Neutrophil (primary cell): ENCODE measurements around the gene DHX34.

Experiments
- H3K27ac ChIP-seq: fragments of 200-600 bp; sonication (generic); 2 replicates; pipeline ENCODE4 v1.5.1; 2016; ENCODE audit warnings: mild to moderate bottlenecking, moderate library complexity
- H3K27me3 ChIP-seq: fragments of 200-600 bp; sonication (generic); 2 replicates; pipeline ENCODE4 v1.6.0; 2016; ENCODE audit warnings: mild to moderate bottlenecking
- H3K36me3 ChIP-seq: fragments of 200-600 bp; sonication (generic); 2 replicates; pipeline ENCODE4 v1.5.1; 2017
- H3K4me1 ChIP-seq, 2 experiments: fragments of 200-600 bp in 1 of 2; sonication (generic) in 1 of 2; 1 replicate in 1 of 2; 2 replicates in 1 of 2; pipeline versions ENCODE4 v1.5.1 to v1.6.1; 2013 to 2016; ENCODE audit warnings: low read depth in 1 of 2, low read length in 1 of 2, mild to moderate bottlenecking in 1 of 2, moderate library complexity in 1 of 2; ENCODE audit not compliant: control insufficient read depth in 1 of 2, insufficient read depth in 1 of 2
- H3K4me3 ChIP-seq, 2 experiments: fragments of 200-600 bp in 1 of 2; sonication (generic) in 1 of 2; 1 replicate in 1 of 2; 2 replicates in 1 of 2; pipeline ENCODE4 v1.5.1; 2013 to 2016; ENCODE audit warnings: low read depth in 1 of 2, low read length in 1 of 2, mild to moderate bottlenecking in 1 of 2, moderate library complexity in 1 of 2
- H3K9me3 ChIP-seq: fragments of 200-600 bp; sonication (generic); 2 replicates; pipeline ENCODE4 v1.5.1; 2016
- TF ChIP-seq, protein P1 (sequence below): fragments of 200-600 bp; sonication (generic); IDR thresholded peaks from 2 replicates; pipeline ENCODE4 v1.5.1; 2016; ENCODE audit warnings: antibody characterized with exemption

Gene DHX34

DNA sequence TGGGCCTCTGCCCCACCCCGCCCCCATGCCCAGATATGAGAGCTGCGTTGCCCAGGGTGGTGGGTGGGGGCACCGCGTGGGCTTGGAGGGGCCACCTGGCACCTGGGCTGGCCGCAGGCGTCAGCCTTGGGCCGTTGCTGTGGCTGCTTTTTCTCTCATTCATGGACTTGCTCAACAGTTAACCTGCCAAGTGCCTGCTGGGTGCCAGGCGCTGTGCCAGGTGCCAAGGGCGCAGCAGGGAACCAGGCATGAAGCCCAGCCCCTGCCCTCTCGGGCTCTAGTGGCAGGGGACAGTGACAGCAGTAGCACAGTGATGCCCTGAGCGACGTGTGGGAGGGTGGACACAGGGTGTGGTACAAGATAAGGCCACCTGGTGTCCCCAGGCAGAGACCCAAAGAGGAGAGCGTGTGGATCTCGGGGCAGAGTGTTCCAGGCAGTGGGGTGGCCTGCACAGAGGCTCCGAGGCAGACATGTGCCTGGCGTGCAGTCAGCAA is 28.1 kb downstream of the DHX34 start:
- Histone ChIP-seq H3K4me1 (peaks cover 44 to 63% of the 10 kb centered on the region in 2 experiments), H3K36me3 (peaks cover 100% of the 10 kb centered on the region), H3K9me3 (no peaks in the 10 kb centered on the region), H3K27me3 (no peaks in the 10 kb centered on the region), H3K4me3 (no peak overlapping the region), H3K27ac (peak overlapping the region; percentile 94)
- TF ChIP-seq, protein P1, sequence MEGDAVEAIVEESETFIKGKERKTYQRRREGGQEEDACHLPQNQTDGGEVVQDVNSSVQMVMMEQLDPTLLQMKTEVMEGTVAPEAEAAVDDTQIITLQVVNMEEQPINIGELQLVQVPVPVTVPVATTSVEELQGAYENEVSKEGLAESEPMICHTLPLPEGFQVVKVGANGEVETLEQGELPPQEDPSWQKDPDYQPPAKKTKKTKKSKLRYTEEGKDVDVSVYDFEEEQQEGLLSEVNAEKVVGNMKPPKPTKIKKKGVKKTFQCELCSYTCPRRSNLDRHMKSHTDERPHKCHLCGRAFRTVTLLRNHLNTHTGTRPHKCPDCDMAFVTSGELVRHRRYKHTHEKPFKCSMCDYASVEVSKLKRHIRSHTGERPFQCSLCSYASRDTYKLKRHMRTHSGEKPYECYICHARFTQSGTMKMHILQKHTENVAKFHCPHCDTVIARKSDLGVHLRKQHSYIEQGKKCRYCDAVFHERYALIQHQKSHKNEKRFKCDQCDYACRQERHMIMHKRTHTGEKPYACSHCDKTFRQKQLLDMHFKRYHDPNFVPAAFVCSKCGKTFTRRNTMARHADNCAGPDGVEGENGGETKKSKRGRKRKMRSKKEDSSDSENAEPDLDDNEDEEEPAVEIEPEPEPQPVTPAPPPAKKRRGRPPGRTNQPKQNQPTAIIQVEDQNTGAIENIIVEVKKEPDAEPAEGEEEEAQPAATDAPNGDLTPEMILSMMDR: no peak

DNA sequence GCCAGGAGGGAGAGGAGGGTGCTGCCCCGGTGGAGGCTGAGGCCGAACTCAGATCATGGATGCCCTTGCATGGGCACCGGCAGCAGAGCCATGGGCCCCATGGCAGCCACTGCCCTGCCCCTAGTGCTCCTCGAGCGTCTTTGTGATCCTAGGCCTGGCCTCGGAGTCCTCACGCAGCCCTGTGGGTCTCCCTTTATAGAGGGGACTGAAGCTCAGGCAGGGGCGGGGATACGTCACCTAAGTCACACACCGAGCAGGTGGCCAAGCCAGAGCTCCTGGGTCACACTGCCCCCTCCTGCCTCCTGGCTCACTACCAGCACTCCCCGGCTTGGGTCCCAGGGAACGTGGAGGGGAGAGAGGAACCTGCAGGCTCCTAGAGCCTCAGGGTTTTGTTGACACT is 28.7 kb downstream of the DHX34 start:
- peak overlapping the region; percentile 94 for H3K27ac ChIP-seq
- H3K27me3 ChIP-seq: no peaks in the 10 kb centered on the region
- H3K4me1 ChIP-seq: peaks cover 49 to 63% of the 10 kb centered on the region in 2 experiments
- peaks cover 100% of the 10 kb centered on the region for H3K36me3 ChIP-seq
- no peaks in the 10 kb centered on the region for H3K9me3 ChIP-seq
- H3K4me3 ChIP-seq: no peak overlapping the region
- TF ChIP-seq, protein P1: no peak

DNA sequence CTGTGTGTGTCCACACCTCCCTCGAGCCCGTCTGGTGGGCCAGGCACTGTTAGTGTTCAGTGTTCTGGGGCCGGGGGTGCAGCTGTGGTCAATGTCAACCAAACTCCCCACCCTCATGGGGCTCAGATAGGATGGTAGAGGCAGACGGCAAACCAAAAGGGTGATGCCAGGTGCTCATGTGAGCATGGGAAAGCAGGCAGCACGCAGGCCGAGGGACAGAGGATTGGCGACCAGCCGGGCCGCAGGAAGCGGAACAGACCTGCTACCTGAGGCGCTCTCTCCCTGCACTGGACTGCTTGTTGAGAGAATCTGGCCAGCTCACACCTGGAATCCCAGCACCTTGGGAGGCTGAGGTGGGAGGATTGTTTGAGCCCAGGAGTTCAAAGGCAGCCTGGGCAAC is 29.1 kb downstream of the DHX34 start:
- peaks cover 95% of the 10 kb centered on the region for H3K36me3 ChIP-seq
- no peaks in the 10 kb centered on the region for H3K27me3 ChIP-seq
- no peak overlapping the region for H3K4me3 ChIP-seq
- TF ChIP-seq, protein P1: no peak
- no peaks in the 10 kb centered on the region for H3K9me3 ChIP-seq
- peak overlapping the region; percentile 94 for H3K27ac ChIP-seq
- H3K4me1 ChIP-seq: peaks cover 54 to 63% of the 10 kb centered on the region in 2 experiments

DNA sequence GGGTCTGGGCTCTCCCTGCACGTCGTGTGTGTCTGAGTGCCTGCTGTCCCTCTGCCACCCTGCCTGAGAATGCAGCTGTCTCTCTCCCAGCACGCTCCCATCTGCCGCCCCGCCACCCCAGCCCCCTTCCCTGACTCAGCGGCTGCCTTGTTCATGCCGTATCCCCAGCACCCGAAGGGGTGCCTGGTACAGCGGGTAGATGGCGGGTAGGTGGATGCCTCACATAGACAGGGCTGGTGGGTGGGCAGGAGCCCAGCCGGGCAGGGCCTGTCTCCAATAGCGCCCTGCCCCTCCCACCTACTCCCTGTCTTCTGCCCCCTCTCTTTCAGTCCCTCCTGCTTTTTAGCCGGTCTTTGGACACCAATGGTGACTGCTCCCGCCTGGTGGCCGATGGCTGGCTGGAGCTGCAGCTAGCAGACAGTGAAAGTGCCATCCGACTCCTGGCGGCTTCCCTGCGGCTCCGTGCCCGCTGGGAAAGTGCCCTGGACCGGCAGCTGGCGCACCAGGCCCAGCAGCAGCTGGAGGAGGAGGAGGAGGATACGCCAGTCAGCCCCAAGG is 30.3 kb downstream of the DHX34 start:
- Histone ChIP-seq H3K27ac (peak overlapping the region; percentile 94), H3K36me3 (peaks cover 83% of the 10 kb centered on the region), H3K4me1 (peaks cover 66 to 69% of the 10 kb centered on the region in 2 experiments), H3K4me3 (no peak overlapping the region), H3K9me3 (no peaks in the 10 kb centered on the region), H3K27me3 (no peaks in the 10 kb centered on the region)
- TF ChIP-seq, protein P1: no peak

DNA sequence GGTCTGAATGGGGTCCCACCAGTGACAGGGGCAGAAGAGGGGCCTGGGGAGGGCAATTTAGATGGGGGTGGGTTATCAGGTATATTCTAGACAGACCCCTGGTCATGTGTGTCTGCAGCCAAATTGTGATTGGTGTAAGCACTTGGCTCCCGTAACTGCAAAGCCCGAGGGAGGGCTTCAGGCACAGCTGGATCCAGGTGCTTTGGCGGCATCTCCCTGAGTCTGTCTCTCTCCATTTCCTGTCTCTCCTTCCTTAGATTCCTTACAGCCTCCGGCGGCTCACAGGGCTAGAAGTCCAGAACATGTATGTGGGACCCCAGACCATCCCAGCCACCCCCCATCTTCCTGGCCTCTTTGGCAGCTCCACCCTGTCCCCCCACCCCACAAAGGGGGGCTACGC is 31.4 kb downstream of the DHX34 start:
- Histone ChIP-seq H3K9me3 (no peaks in the 10 kb centered on the region), H3K4me1 (peaks cover 77 to 80% of the 10 kb centered on the region in 2 experiments), H3K27ac (peak overlapping the region; percentile 94), H3K27me3 (no peaks in the 10 kb centered on the region), H3K4me3 (peak overlapping the region in 1 of 2 experiments; percentile 19), H3K36me3 (peaks cover 72% of the 10 kb centered on the region)
- TF ChIP-seq, protein P1: no peak
